Adrenal gland (tissue), 5 donors: ENCODE data around the gene HAUS3.

Source experiments
- POLR2A ChIP-seq, 2 donors: fragments of 450-650 bp; IDR thresholded peaks; one replicate each; pipeline ENCODE4 v1.6.1; 2017; ENCODE audit warnings: antibody characterized with exemption in 2 of 2, mild to moderate bottlenecking in 2 of 2, moderate library complexity in 1 of 2
- TF ChIP-seq, protein P1 (sequence below), 6 experiments: fragments of 450-650 bp in 4 of 6; fragments of 200-600 bp in 2 of 6; sonication (generic) in 1 of 6; IDR thresholded peaks; 1 replicate in 5 of 6; 2 replicates in 1 of 6; pipeline versions ENCODE4 v1.5.1 to v1.8.0; 2016 to 2021; ENCODE audit warnings: antibody characterized with exemption in 6 of 6, mild to moderate bottlenecking in 2 of 6, moderate library complexity in 1 of 6
- donor health status: DM: no; HTN: no; CAD: no.

GRCh38 chr4:2266821-2267220, 24.9 kb upstream of the HAUS3 start:
- TF ChIP-seq, protein P1, sequence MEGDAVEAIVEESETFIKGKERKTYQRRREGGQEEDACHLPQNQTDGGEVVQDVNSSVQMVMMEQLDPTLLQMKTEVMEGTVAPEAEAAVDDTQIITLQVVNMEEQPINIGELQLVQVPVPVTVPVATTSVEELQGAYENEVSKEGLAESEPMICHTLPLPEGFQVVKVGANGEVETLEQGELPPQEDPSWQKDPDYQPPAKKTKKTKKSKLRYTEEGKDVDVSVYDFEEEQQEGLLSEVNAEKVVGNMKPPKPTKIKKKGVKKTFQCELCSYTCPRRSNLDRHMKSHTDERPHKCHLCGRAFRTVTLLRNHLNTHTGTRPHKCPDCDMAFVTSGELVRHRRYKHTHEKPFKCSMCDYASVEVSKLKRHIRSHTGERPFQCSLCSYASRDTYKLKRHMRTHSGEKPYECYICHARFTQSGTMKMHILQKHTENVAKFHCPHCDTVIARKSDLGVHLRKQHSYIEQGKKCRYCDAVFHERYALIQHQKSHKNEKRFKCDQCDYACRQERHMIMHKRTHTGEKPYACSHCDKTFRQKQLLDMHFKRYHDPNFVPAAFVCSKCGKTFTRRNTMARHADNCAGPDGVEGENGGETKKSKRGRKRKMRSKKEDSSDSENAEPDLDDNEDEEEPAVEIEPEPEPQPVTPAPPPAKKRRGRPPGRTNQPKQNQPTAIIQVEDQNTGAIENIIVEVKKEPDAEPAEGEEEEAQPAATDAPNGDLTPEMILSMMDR (IDR thresholded peaks at IDR 0.05), result no peak
- no peak for TF ChIP-seq POLR2A (IDR thresholded peaks at IDR 0.05)
